B cell (primary cell): ENCODE data around the gene VTCN1. TPM values are rescaled to one million over a fixed set of nuclear protein-coding genes. Genes with fewer than 3 reads are reported as not detected.

Experiments used
- ATAC-seq: fragments of 200-7000 bp; cut with Tn5 transposase; one replicate; pipeline ENCODE4 v1.10.0; 2021; ENCODE audit warnings: low read depth, mild to moderate bottlenecking, moderate number of reproducible peaks, moderate library complexity
- CTCF ChIA-PET: fragments of 350-600 bp; sonication (Branson Sonifier 250); formaldehyde crosslinking; loops from one replicate; lab custom pipeline; 2021; ENCODE audit warnings: antibody characterized with exemption, inconsistent platforms; lab: Charles Lee
- POLR2A ChIA-PET: fragments of 350-600 bp; sonication (Branson Sonifier 250); formaldehyde crosslinking; loops from one replicate; lab custom pipeline; 2021; ENCODE audit warnings: antibody characterized with exemption; lab: Charles Lee
- DNase-seq: peaks from one replicate; pipeline ENCODE4 v3.0.0; 2013
- H2AFZ ChIP-seq: 2 replicates; pipeline ENCODE4 v1.6.1; 2012; ENCODE audit warnings: mild to moderate bottlenecking, low read depth, low read length; ENCODE audit not compliant: insufficient read depth, poor library complexity, severe bottlenecking
- H3K27ac ChIP-seq, 2 donors: 1 replicate in 1 of 2; 2 replicates in 1 of 2; pipeline ENCODE4 v1.5.1; 2012 to 2013; ENCODE audit warnings: low read length in 2 of 2, mild to moderate bottlenecking in 2 of 2, moderate library complexity in 1 of 2
- H3K27me3 ChIP-seq, 4 experiments: fragments of 200-600 bp in 1 of 4; sonication (generic) in 1 of 4; replicated peaks in 1 of 4; 1 replicate in 2 of 4; 2 replicates in 2 of 4; pipeline versions ENCODE4 v1.6.1 to v1.7.0; 2013 to 2016; ENCODE audit warnings: low read length in 3 of 4, mild to moderate bottlenecking in 2 of 4, mixed read lengths in 1 of 4, moderate library complexity in 1 of 4; ENCODE audit not compliant: insufficient read depth in 4 of 4, control insufficient read depth in 3 of 4; ENCODE audit errors: control extremely low read depth in 1 of 4
- H3K36me3 ChIP-seq, 2 experiments: replicated peaks in 1 of 2; 1 replicate in 1 of 2; 2 replicates in 1 of 2; pipeline versions ENCODE4 v1.6.1 to v1.7.1; 2013; ENCODE audit warnings: low read length in 1 of 2; ENCODE audit not compliant: insufficient read depth in 2 of 2, control insufficient read depth in 1 of 2; ENCODE audit errors: control extremely low read depth in 1 of 2, extremely low read depth in 1 of 2
- H3K4me1 ChIP-seq, 2 donors: fragments of 200-600 bp in 1 of 2; sonication (generic) in 1 of 2; 1 replicate in 1 of 2; 2 replicates in 1 of 2; pipeline versions ENCODE4 v1.5.1 to v1.6.1; 2013 to 2017; ENCODE audit warnings: low read length in 2 of 2; ENCODE audit not compliant: control insufficient read depth in 2 of 2, insufficient read depth in 2 of 2
- H3K4me2 ChIP-seq: replicated peaks from 2 replicates; pipeline ENCODE3; 2012; ENCODE audit warnings: mild to moderate bottlenecking, low read depth, low read length; ENCODE audit not compliant: poor library complexity, severe bottlenecking
- H3K4me3 ChIP-seq, 5 experiments: fragments of 200-600 bp in 1 of 5; sonication (generic) in 1 of 5; 1 replicate in 3 of 5; 2 replicates in 2 of 5; pipeline versions ENCODE4 v1.5.1 to v1.7.0; 2011 to 2016; ENCODE audit warnings: low read length in 4 of 5, mild to moderate bottlenecking in 4 of 5, low read depth in 2 of 5, control low read depth in 1 of 5, moderate library complexity in 1 of 5; ENCODE audit not compliant: insufficient read depth in 1 of 5; ENCODE audit errors: control extremely low read depth in 1 of 5, extremely low read depth in 1 of 5
- H3K79me2 ChIP-seq: fragments of 200-600 bp; sonication (generic); one replicate; pipeline ENCODE4 v1.6.0; 2016; ENCODE audit warnings: low read length; ENCODE audit not compliant: control insufficient read depth, insufficient read depth
- H3K9ac ChIP-seq: fragments of 200-600 bp; sonication (generic); 2 replicates; pipeline ENCODE4 v1.6.1; 2017; ENCODE audit warnings: mild to moderate bottlenecking, low read length, moderate library complexity
- H3K9me3 ChIP-seq, 3 donors: one replicate each; pipeline versions ENCODE4 v1.6.1 to v1.7.1; 2013; ENCODE audit warnings: low read length in 2 of 3; ENCODE audit not compliant: control insufficient read depth in 2 of 3, insufficient read depth in 1 of 3; ENCODE audit errors: control extremely low read depth in 1 of 3
- H4K20me1 ChIP-seq: 2 replicates; pipeline ENCODE4 v1.6.0; 2012; ENCODE audit warnings: mild to moderate bottlenecking, low read length; ENCODE audit not compliant: insufficient read depth, control insufficient read depth, poor library complexity, severe bottlenecking
- H3K27ac Mint-ChIP-seq: one replicate; pipeline ENCODE4 v1.8.0; 2021; ENCODE audit warnings: mixed read lengths
- H3K27me3 Mint-ChIP-seq: one replicate; pipeline ENCODE4 v1.8.0; 2021; ENCODE audit warnings: mixed read lengths
- H3K4me1 Mint-ChIP-seq: one replicate; pipeline ENCODE4 v1.8.0; 2021; ENCODE audit warnings: mixed read lengths
- H3K4me3 Mint-ChIP-seq: one replicate; pipeline ENCODE4 v1.8.0; 2021; ENCODE audit warnings: mixed read lengths
- H3K9me3 Mint-ChIP-seq: one replicate; pipeline ENCODE4 v1.8.0; 2022; ENCODE audit warnings: mixed read lengths; ENCODE audit not compliant: insufficient read depth
- CTCF ChIP-seq: fragments of 200-600 bp; IDR thresholded peaks from one replicate; pipeline ENCODE4 v1.8.0; 2022; ENCODE audit warnings: antibody characterized with exemption, mild to moderate bottlenecking
- EZH2 ChIP-seq: IDR thresholded peaks from 2 replicates; pipeline ENCODE4 v1.6.1; 2012; ENCODE audit warnings: borderline replicate concordance, low read depth, mild to moderate bottlenecking, moderate library complexity, low read length; ENCODE audit not compliant: insufficient read depth, poor library complexity, severe bottlenecking
- WGBS: methylation state at CpG from one replicate; pipeline ENCODE4 v1.1.5; 2013; ENCODE audit warnings: missing lambda C conversion rate; ENCODE audit not compliant: insufficient coverage; 5-methylcytosine and 5-hydroxymethylcytosine counted together
- intact Hi-C: fragments of 100-400 bp; cut with micrococcal nuclease; formaldehyde crosslinking; loops from one replicate; pipeline ENCODE4 v1.10.0; 2022
- polyA plus RNA-seq: library from polyadenylated mRNA; depleted of rRNA; stranded (reverse); fragments of >200 nt; gene quantifications from 2 replicates; pipeline ENCODE4 v1.2.3, GENCODE V29; 2012
- total RNA-seq, 2 donors: library from RNA; stranded (reverse); fragments of 120-200 nt in 1 of 2; gene quantifications; 1 replicate in 1 of 2; 2 replicates in 1 of 2; pipeline versions ENCODE4 v1.2.3 to v1.2.4, GENCODE V29; 2013 to 2022

VTCN1 gene
- total and polyA plus RNA-seq, 2 donors (not counting 1 experiment from before 2014, with no cell fraction given) = not detected

GRCh38 chr1:117201808-117202207 lies 8.9 kb downstream of the VTCN1 start:
- Histone ChIP-seq H2AFZ (no peak overlapping the region), H3K4me2 (no peak overlapping the region), H3K27ac (no peak overlapping the region), H3K27me3 (no peaks in the 10 kb centered on the region), H3K36me3 (no peaks in the 10 kb centered on the region), H3K9ac (no peak overlapping the region), H3K4me1 (no peaks in the 10 kb centered on the region), H3K4me3 (no peak overlapping the region), H3K9me3 (no peaks in the 10 kb centered on the region), H3K79me2 (no peaks in the 10 kb centered on the region), H4K20me1 (no peaks in the 10 kb centered on the region)
- intact Hi-C loops = no loop called here
- ChIA-PET POLR2A (no interaction called here), CTCF (no interaction called here)
- no peaks in the 10 kb centered on the region for H3K4me1 Mint-ChIP-seq
- no peak overlapping the region for H3K27ac Mint-ChIP-seq
- H3K4me3 Mint-ChIP-seq = no peak overlapping the region
- no peak for DNase-seq
- no CpG with 5 or more reads among the region's 1 CpG for WGBS
- no peak for TF ChIP-seq EZH2
- no peak for TF ChIP-seq CTCF
- H3K9me3 Mint-ChIP-seq = no peaks in the 10 kb centered on the region
- ATAC-seq = no peak
- peaks cover 23% of the 10 kb centered on the region for H3K27me3 Mint-ChIP-seq

GRCh38 chr1:117198097-117198496 lies 12.6 kb downstream of the VTCN1 start:
- Histone ChIP-seq H3K79me2 (no peaks in the 10 kb centered on the region), H4K20me1 (no peaks in the 10 kb centered on the region), H3K9ac (no peak overlapping the region), H3K4me3 (no peak overlapping the region), H3K27ac (no peak overlapping the region), H3K27me3 (no peaks in the 10 kb centered on the region), H3K36me3 (no peaks in the 10 kb centered on the region), H3K4me1 (no peaks in the 10 kb centered on the region), H3K9me3 (no peaks in the 10 kb centered on the region), H3K4me2 (no peak overlapping the region), H2AFZ (no peak overlapping the region)
- ATAC-seq (no peak), DNase-seq (no peak)
- H3K9me3 Mint-ChIP-seq = no peaks in the 10 kb centered on the region
- ChIA-PET CTCF (no interaction called here), POLR2A (no interaction called here)
- TF ChIP-seq EZH2 (no peak), CTCF (no peak)
- no peak overlapping the region for H3K4me3 Mint-ChIP-seq
- H3K27ac Mint-ChIP-seq = no peak overlapping the region
- peaks cover 21% of the 10 kb centered on the region for H3K27me3 Mint-ChIP-seq
- 94% methylated on average over 2 of the region's 2 CpGs for WGBS
- intact Hi-C loops = no loop called here
- H3K4me1 Mint-ChIP-seq = no peaks in the 10 kb centered on the region
